ENCODE data around the gene CITED1.

The CITED1 gene

DNA sequence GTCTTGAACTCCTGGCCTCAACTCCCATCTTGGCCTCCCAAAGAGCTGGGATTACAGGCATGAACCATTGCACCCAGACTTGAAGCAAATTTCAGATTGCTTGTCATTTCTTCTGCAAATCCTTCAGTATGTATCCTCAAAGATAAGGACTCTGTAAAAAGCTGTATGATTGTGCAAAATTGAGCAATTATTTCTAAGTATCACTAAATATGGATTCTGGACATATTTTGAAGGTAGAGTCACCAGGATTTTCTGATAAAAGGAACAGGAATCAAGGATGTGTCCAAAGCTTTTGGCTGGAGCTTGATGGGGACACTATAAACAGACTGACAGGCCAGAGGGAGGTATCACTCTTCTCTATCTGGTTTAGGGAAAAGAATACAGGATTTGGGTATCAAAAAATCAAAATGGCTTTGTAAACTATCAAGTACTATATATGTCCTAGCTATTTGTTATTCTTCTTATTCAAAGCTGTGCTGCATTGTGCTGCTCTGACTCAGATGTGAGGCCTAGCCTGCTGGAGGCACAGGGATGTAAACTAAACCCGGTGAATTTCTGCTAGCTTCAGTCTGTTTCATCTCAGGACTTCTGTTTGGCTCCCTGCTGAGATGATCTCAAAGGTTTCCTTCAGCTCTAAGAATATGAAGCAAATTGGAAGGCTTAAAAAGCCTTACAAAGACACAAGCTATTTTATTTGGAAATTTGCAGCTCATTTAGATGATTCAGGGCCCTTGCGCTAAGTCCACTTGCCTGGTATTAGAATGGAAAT lies 36.9 kb downstream of the CITED1 start:
- DNase-seq, result no peak

DNA sequence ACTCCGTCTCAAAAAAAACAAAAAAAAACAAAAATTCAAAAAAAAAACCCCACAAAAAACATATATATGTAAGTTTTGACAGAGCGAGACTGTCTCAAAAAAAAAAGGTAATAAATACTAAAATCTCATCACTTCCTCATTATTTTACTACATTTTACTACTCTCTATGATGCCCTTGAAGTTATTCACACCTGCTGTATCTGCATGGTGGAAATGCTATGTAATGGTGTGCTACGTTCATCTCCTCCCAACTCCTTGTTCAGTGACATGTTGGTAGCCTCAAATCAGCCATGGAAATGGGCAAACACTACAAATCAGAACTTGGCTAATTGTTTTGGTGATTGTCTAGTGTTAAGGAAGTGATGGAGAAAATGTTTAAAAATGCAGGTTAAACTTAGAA lies 40.5 kb downstream of the CITED1 start:
- DNase-seq, result no peak

DNA sequence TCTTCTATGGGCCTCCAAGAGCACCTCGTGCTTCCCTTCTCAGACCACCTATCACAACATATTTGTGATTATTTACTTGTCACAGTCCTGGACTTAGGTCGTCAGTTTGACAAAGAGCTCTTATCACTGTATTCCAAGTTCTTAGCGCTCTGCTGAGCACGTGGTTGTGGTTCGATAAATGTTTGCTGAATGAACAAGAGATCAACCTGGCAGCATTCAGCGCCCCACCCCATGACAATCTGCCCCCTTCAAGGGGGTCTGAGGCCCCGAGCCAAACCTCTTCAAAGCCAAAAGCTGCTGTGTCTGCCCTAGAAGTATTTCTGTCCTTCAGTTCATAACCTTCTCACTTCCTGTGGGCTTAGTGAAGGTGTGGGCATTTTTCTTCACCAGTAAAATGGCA lies 43.6 kb downstream of the CITED1 start:
- DNase-seq, result no peak

DNA sequence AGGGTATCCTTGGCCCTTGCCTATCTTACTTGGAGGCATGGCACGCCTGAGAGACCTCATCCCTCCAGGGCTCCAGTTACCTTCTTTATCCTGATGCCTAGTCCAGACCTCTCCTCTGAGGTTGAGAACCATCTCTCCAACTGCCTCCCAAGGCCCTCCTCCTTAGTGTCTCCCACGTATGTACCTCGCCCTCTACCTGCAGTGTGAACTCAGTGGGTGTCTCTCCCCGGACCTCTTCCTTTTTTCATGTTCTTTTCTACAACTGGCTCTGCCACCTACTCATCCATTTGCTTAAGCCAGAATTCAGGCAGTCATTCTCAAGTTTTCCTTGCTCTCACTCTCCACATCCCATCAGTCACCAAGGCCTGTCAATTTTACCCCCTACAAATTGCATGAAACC lies 45.3 kb downstream of the CITED1 start:
- no peak for DNase-seq

DNA sequence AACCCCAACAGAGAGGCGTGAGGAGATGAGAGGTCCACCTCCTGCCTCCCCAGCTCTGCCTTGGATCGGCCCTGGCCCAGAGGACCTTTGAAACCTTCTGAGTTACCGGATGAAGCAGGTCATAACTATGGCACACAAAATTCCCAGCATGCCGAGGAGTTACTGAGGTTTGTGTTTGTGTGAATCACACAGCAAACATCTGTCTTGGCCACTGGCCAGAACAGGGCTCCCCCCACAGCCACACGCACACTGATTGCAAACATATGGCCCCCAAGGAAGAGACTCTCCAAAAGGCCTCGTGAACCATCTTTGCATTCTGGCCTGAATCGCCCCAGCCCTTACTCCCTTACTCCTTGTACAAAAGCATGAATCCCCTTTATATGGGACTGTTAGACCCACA lies 47.5 kb downstream of the CITED1 start:
- no peak for DNase-seq

DNA sequence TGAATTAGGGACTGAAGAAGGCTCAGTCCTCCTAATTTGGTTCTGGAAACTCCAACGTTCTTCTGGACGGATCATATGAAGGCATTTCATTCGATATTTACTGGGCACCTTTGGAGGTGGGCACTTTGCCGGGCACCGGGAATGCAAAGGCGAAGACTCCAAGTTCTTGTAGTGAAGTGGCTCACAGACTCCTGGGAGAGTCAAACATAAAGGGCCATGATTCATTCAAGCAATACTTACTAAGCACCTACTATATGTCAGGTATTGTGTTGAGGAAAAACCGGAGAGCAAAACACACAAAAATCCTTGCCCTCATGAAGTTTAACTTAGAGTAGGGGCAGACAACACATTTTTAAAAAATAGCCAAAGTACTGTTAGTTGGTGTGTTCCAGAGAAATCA lies 49.9 kb downstream of the CITED1 start:
- no peak for DNase-seq

DNA sequence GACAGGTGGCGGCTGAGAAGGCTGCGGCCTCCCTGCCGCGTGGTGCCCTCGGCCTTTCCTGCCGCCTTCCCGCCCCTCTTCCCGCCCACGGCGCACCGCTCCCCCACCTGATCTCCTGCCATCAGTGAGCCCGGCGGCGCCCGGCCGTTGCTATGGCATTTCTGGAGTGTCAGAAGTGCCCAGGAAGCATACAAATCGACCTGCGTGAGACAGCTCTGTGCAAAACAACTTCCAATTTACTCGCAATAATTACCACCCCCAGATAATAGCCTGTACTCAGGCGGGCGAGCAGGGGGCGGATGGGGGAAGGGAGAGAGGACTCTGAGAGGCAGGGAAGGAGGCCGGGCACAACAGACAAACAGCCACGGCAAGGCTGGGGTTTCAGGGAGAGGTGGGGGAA lies 50.3 kb downstream of the CITED1 start:
- peak; percentile 80 for DNase-seq

DNA sequence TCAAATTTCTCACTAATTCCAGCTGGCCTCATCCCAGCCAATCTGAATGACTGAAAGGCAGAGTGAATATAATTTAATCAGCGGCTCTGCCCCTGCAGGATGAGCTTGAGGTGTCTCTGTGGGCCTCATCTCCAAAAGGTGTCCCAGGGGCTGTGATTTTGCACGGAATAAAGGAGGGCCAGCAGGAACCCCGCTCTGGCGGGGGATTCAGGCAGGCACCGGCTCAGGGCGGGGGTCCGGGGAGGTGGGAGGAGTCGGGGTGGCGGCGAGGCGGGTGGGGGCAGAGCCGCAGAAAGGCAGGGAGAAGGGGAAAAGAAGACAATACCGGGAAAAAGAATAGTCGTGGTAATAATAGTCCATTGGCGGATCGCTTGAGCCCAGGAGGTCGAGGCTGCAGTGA lies 50.9 kb downstream of the CITED1 start:
- DNase-seq, result no peak

DNA sequence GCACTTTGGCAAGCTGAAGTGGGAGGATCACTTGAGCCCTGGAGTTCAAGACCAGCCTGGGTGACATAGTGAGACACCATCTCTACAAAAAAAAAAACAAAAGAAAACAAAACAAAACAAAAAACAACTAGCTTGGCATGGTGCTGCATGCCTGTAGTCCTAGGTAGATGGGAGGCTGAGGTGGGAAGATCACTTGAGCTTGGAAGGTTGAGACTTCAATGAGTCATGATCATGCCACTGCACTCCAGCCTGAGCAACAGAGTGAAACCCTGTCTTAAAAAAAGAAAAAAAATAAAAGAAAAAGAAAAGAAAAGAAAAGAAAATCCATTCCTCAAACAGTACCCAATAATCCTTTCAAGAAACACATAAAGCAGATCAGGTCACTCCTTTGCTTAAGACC lies 52.0 kb downstream of the CITED1 start:
- no peak for DNase-seq

All from NCI-H1105 (cell line).